HuH-7 (cell line): ENCODE measurements around the gene S1PR4.

Experiments used
- DNase-seq: peaks from one replicate; pipeline ENCODE4 v3.0.0; 2011; ENCODE audit warnings: low spot score

S1PR4 gene, protein sequence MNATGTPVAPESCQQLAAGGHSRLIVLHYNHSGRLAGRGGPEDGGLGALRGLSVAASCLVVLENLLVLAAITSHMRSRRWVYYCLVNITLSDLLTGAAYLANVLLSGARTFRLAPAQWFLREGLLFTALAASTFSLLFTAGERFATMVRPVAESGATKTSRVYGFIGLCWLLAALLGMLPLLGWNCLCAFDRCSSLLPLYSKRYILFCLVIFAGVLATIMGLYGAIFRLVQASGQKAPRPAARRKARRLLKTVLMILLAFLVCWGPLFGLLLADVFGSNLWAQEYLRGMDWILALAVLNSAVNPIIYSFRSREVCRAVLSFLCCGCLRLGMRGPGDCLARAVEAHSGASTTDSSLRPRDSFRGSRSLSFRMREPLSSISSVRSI

DNA sequence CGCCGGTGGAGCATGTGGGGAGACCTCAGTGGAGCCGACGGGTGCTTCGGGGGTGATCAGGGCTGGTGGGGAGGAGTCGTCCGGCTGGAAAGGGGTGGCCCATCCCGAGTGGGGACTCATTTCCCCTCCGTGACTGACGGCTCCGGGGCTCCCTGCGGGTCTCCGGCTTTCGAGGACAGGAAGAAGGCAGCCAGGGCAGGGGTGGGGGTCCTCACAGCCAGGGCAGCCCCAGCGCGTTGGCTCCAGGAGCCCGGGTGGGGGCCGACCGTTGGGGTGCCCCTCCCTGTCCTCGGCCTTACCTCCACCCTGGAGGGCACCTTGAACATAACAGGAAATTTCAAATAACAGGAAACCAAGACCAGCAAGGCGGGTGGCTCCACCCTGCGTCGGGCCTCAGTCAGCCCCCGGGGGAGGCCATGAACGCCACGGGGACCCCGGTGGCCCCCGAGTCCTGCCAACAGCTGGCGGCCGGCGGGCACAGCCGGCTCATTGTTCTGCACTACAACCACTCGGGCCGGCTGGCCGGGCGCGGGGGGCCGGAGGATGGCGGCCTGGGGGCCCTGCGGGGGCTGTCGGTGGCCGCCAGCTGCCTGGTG lies at the start of gene S1PR4:
S1PR4 (plus strand) TSS at position 393 of the 596 bp plus-strand sequence; CDS start at position 417, 24 bp downstream.
- DNase-seq = no peak

DNA sequence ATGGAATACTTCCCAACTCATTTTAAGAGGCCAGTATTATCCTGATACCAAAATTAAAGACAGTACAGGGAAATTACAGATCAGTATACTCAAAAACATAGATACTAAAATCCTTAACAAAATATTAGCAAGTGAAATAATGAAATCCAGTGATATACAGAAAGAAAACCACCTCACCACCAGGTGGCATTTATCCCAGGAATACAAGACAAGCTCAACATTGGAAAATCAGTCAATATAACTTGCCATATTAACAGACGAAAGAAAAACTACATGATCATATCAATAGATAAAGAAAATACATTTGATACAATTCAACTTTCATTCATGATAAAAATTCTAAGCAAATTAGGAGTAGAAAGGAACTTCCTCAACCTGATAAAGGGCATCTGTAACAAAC lies 49.5 kb upstream of the S1PR4 start:
- DNase-seq = peak; percentile 50

DNA sequence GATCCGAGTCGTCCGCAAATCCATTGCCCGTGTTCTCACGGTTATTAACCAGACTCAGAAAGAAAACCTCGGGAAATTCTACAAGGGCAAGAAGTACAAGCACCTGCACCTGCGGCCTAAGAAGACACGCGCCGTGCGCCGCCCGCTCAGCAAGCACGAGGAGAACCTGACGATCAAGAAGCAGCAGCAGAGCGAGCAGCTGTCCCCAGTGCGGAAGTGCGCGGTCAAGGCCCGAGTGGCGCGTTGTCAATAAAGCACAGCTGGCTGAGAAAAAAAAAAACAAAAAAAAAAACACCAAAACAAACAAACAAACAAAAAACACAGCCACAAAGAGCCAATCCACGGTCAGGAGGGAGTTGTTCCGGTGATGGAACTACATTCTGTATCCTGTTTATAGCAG lies 47.4 kb upstream of the S1PR4 start:
- no peak for DNase-seq

DNA sequence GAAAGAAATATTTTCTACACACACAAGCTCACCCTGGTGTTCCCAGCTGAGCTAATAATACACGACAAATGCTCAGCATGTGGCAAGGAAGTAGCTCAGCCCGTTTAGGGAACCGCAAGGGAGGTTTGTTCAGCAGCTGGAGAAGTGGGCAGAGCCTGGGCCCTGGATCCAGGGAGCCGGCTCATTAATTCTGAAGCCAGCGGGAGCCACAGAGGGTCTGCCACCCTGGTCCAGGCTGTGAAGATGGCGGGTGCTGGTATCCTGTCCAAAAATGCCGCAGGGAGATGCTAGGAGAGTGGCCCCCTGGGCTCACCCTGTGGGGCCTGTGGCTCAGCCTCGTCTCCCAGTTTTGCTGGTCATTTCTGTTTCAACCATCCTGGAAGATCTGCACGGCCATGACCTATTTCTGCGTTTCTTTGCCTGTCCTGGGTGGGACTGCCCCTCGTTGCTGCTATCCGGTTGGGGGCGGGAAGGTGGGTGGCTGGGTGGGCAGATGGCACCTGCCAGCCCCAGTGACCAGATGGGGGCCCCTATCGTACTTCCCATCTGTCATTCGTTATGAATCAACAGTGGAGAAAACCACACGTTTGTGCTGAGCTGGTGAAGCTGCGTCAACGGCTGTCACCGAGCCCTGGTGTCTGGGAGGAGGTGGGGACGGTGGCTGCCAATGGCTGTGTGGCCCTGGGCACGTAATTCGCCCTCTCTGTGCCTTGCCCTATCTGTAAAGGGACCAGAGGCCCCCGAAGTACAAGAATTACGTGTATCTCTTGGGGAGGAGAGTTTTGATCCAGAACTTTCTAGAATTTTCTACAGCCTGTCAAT lies 45.4 kb upstream of the S1PR4 start:
- no peak for DNase-seq

DNA sequence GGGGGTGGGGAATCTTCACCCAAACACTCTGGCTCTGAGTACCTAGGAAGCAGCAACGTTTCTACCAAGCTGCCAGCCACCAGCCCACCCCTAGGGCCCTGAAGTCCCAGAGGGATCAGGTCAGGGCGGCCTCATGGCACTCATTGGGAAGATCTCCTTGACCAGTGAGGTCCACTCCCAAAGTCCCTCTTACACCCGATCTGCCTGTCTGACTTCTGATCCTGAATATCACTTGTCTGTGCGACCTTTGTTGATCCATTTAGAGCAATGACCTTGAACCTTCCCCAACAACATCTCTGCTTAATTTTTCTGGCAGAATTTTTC lies 44.8 kb upstream of the S1PR4 start:
- no peak for DNase-seq

DNA sequence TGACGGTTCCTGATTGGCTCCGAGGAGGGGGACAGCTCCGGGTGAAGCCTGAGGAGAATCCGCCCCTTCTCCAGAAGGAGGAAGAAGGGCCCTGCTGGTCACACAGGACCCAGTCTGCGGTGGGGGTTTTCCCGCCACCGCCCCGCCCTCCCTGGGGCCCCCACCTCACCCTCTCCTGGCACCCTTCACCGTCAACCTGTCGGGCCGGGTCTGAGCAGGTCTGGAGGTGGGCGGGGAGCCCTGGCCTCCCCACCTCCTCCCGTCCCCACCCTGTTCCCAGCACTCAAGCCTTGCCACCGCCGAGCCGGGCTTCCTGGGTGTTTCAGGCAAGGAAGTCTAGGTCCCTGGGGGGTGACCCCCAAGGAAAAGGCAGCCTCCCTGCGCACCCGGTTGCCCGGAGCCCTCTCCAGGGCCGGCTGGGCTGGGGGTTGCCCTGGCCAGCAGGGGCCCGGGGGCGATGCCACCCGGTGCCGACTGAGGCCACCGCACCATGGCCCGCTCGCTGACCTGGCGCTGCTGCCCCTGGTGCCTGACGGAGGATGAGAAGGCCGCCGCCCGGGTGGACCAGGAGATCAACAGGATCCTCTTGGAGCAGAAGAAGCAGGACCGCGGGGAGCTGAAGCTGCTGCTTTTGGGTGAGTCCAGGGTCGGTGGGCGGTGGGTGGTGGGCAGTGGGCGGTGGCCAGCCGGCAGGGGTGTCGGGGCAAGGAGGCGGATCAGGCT lies 42.4 kb upstream of the S1PR4 start, which contains the start of gene GNA15:
GNA15 (plus strand) TSS at position 73 of the 723 bp plus-strand sequence; CDS start at position 491, 418 bp downstream.
- DNase-seq = no peak

DNA sequence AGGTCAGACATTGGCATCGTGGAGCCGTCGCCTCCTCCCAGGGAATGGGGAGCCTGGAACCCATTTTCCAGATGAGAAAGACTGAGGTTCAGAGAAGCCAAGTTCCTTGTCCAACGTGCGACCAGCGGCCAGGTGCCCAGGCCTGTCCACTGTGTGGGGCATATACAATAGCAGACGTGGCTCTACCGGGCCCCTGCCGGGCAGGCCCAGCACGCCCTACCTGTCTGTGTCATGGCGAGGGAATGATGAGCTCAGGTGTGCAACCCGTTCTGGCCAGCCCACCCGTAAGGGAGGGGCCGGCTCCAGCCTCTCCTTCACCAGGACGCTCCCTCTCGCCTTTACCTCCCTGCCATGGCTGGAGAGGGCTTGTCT lies 41.9 kb upstream of the S1PR4 start:
- DNase-seq = no peak

DNA sequence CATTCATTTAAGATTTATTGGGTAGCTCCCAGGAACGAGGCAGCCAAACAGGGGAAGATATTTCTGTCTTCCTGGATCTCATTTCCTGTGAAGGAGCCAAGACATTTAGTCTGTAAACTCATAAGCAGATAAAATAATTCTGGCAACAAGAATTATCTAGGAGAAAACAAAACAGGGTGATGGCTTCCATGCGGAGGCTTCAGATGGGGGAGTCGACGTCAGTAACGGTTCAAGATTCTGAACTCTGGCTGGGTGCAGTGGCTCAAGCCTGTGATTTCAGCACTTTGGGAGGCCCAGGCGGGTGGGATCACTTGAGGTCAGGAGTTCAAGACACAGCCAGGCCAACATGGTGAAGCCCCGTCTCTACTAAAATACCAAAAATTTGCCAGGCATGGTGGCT lies 41.5 kb upstream of the S1PR4 start:
- no peak for DNase-seq

DNA sequence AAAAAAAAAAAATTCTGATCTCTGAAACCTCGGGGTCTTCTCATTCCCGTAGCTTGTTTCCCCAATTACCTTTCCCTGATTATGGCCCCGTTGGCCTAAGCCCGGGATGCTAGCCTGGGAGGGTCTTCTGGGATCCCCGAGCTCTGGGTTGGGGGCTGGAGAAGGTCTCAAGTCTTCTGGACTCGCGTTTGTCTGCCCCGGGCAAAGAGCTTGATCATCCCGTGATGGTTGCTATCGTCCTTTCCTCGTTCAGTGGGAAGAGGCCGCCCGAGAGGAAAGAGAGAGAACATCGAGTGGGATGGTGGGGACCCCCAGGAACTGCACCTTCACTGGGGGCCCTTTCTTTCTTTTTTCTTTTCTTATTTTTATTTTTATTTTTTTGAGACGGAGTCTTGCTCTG lies 40.3 kb upstream of the S1PR4 start:
- no peak for DNase-seq

DNA sequence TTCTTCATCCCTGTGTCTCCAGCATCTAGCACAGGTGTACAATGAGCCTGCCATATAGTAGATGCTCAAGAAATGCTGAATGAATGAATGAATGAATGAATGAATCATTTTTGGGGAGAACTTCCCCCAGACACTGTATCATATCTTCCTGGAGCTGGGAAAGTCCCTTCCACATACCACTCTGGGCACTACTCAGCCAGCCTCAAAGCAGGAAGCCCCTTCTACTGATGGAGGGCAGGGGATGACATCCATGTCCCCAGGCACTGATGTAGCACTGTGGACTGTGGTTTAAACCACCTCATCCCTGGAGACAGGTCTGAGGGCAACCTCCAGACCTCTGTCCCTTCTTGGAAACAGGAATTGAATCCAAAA lies 37.9 kb upstream of the S1PR4 start:
- DNase-seq = no peak

DNA sequence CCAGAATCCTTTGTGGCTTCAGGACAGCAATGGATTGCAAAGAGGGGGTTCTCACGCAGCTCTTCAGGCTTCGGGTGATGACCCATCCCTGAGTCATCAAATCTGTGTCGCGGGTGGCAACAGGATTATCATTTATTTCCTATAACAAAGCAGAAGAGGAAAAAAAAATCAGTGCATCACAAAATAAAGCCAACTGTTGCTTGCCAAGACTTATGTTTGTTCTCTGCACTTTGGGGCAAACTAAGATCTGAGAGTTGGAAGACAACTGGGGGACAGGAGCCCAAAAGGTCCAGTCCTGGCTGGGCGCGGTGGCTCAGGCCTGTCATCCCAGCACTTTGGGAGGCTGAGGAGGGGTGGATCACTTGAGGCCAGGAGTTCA lies 36.3 kb upstream of the S1PR4 start:
- no peak for DNase-seq

DNA sequence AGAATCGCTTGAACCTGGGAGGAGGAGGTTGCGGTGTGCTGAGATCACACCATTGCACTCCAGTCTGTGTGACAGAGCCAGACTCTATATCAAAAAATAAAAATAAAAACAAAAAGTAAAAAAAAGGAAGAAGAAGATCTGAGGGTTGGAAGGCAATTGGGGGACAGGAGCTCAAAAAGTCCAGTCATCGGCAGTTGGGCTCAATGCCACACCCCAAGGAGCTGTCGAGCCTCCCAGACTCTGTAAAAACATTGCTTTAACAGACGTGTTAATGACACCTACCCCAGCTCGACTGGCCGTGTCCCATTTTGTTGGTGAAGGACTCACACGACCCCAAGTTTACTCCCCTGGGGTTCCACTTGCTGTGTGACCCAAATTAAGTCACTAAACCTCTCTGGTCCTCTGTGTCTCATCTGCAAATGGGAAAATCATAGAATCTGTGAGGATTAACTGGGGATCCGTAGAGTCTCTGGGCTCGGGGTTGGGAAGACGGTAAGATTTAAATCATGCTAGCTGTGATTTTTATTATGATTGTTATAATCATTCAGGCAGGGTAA lies 35.7 kb upstream of the S1PR4 start:
- no peak for DNase-seq

DNA sequence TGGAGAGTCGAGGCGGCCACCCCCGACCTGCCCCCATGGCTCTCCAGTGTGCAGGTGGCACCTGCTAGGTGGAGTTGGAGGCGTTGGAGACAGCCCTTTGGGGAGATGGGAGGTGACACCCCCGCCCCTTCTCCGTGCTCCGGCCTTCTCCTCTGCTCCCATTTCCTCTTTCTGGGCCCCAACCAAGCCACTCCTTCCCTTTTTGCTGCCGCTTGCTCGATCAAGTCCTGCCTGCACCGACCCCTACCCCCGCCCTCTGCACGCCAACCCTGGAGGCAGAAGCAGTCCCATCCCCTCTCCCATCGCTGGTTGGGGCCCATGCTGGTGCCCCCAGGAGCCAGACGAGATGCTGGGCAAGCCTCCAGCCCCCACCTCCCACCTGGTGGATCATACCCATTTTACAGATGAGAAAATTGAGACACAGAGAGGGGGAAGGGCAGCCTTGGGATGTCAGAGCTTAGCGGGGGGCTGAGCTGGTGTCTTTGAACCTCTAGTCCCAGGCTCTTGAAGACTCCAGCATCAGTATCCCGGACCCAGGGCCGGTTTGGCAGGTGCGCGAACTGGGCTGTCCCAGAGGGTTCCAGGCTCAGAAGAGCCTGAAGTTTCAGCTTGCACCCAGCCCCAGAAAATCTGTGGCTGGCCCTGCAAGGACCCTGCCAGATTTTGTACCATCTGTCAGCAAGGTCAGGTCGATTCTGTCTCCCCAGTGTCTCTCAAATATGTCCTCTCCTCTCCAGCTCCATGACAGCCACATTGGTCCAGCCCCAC lies 32.5 kb upstream of the S1PR4 start:
- DNase-seq = no peak

DNA sequence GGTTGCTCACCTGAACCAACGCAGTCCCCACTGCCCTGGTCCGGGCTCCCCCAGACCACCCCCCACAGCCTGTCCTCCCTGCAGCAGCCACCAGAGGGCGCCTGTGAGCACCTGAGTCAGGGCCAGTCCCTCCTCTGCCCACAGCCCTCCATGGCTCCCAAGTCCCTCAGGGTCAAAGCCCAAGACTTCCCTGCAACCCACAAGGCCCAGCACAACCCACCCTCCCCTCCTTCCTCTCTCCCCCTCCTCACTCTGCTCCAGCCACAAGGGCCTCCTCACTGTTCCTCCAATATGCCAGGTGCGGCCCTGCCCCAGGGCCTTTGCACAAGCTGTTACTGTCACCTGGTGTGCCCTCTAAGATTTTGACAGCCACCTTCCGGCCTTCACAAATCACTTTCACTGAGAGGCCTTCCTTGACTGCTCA lies 31.9 kb upstream of the S1PR4 start:
- DNase-seq = peak; percentile 50

DNA sequence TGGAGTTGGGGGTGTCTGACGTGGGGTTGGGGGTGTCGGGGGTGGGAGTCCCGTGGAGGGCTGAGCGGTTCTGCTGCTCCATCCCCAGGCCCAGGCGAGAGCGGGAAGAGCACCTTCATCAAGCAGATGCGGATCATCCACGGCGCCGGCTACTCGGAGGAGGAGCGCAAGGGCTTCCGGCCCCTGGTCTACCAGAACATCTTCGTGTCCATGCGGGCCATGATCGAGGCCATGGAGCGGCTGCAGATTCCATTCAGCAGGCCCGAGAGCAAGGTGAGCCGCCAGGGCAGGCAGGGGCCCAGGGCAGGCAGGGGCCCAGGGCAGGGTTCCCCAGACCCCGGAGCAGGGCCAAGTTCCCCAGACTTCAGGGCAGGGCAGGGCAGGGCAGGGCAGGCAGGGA lies 30.1 kb upstream of the S1PR4 start:
- no peak for DNase-seq

DNA sequence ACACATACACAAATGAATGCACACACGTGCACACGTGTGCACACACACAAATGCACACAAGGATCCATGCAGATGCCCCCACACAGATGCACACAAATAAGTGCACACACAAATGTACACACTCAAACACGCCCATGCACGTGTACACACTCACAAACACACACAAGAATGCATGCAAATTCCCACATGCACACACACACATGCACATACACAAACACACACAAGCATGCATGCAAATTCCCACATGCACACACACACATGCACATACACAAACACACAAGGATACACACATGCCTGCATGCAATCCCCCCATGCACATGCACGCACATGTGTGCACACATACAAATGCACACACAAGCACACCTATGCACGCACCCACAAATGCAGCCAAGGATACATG lies 29.5 kb upstream of the S1PR4 start:
- DNase-seq = no peak

DNA sequence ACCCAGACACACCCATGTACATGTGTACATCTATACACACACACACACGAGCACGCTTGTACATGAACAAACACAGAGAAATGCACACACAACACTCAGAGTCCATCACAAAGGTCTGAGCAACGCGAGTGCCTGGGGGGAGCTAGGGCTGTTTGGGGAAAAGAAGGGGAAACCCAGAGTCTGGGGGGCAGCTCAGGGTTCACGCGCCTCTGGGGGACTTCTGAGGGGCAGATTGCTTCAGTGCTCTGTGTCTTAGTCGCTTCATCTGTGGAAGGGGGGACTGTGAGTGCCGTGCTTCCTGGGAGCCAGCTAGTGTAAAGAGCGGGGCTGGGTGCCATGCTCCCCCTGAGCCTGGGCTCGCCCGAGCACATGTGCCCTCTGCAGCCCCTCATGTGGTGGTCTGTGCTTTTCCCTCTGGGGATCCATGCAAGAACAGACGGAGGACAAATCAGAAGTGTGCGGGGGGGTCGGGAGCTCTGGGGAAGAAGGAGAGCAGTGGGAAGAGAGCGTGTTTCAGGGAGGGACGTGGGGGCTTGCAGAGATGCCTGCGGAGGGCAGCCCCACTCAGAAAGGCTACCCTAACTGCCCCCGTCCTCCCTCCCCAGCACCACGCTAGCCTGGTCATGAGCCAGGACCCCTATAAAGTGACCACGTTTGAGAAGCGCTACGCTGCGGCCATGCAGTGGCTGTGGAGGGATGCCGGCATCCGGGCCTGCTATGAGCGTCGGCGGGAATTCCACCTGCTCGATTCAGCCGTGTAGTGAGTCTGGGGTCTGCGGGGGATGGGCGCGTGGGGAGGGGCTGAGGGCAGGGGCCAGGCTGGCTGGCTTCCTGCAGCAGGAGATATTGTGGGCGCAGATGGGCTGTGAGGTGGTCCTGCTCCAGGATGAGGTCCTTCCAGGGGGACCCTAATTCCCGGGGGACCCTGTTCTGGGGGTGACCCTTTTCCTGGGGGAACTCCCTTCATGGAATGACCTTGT lies 28.8 kb upstream of the S1PR4 start:
- DNase-seq = no peak

DNA sequence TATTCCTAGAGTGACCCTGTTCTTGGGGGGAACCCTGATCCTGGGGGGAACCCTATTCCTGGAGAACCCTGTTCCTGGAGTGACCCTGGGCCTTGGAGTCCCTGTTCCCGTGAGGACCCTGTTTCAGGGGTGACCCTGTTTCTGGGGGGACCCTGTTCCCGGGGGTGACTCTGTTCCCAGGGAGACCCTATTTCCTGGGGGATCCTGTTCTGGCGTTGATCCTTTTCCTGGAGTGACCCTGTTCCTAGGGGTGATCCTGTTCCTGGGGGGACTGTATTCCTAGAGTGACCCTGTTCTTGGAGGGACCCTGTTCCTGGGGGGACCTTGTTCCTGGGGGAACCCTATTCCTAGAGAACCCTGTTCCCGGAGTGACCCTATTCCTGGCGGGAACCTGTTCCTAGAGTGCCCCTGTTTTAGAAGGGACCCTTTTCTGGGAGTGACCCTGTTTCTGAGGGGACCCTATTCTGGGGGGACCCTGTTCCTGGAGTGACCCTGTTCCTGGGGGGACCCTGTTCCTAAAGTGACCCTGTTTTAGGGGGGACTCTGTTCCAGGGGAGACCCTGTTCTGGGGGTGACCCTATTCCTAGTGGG lies 27.7 kb upstream of the S1PR4 start:
- no peak for DNase-seq

DNA sequence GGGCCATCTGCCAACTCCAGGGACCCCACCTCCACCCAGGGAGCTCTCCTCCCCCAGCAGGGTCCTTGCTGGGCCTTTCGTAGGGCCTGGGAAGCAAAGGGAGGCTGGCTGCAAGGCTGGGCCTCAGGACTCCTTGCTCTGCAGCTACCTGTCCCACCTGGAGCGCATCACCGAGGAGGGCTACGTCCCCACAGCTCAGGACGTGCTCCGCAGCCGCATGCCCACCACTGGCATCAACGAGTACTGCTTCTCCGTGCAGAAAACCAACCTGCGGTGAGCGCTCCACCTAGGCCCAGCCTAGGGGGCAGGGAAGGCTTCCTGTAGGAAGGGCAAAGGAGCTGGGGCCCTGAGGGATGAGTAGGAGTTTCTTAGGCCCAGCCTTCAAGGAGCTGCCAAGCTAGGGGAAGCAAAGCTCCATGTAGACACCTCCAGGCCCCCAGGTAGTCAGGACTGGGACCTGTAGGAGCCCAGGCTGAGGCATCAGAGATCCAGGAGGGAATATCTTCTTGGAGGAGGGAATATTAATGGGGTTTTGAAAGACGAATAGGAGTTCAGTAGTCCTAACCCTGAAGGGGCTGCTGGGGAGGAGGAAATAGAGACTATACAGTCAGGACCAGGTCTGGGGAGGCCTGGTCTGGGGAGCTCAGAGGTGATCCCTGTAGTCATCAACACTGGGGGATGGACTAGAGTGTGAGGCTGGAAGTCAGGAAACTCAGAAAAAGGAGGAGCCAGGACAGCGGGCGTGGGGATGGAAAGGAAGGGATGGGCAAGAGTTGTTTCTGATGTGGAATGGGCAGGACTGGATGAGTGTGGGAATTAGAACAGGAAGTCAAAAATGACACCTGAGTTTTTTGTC lies 26.8 kb upstream of the S1PR4 start:
- no peak for DNase-seq
